HEK293 (cell line): ENCODE measurements around the gene ENGASE.

ENCODE experiments used
- CTCF ChIA-PET: fragments of 350-600 bp; formaldehyde crosslinking; extraction: SDS; loops from one replicate; lab custom pipeline; 2021; ENCODE audit warnings: antibody characterized with exemption; lab: Yijun Ruan, JAX
- POLR2A ChIA-PET: fragments of 300-600 bp; formaldehyde crosslinking; extraction: SDS; loops from one replicate; lab custom pipeline; 2020; ENCODE audit warnings: antibody characterized with exemption, inconsistent platforms; lab: Yijun Ruan, JAX
- H3K27ac ChIP-seq: fragments of 200-500 bp; sonication (Bioruptor generic); 2 replicates; pipeline ENCODE4 v1.5.1; 2014; ENCODE audit warnings: low read depth, low read length, control low read depth, inconsistent platforms; ENCODE audit errors: extremely low read depth
- H3K36me3 ChIP-seq, 2 experiments: fragments of 200-500 bp in 1 of 2; sonication (Bioruptor generic) in 1 of 2; 1 replicate in 1 of 2; 2 replicates in 1 of 2; pipeline ENCODE4 v1.5.1; 2014 to 2017; ENCODE audit warnings: inconsistent platforms in 2 of 2, low read length in 2 of 2; ENCODE audit not compliant: control insufficient read depth in 2 of 2, insufficient read depth in 1 of 2
- H3K4me1 ChIP-seq: fragments of 200-500 bp; sonication (Bioruptor generic); 2 replicates; pipeline ENCODE4 v1.5.1; 2014; ENCODE audit warnings: mild to moderate bottlenecking, low read length, inconsistent platforms; ENCODE audit not compliant: control insufficient read depth, insufficient read depth
- H3K4me3 ChIP-seq: 2 replicates; pipeline ENCODE4 v1.5.1; 2011; ENCODE audit warnings: low read depth, mild to moderate bottlenecking, control low read depth, low read length, moderate library complexity
- H3K9me3 ChIP-seq: fragments of 200-500 bp; sonication (Bioruptor generic); 2 replicates; pipeline ENCODE4 v1.5.1; 2014; ENCODE audit warnings: low read depth, low read length, inconsistent platforms; ENCODE audit not compliant: control insufficient read depth, insufficient read depth
- ATF2 ChIP-seq: fragments of 450-650 bp; formaldehyde crosslinking; IDR thresholded peaks from 2 replicates; pipeline ENCODE4 v1.5.1; 2016; ENCODE audit warnings: missing biosample characterization, missing genetic modification characterization, low read depth
- OVOL3 ChIP-seq: fragments of 450-650 bp; formaldehyde crosslinking; IDR thresholded peaks from 2 replicates; pipeline ENCODE4 v1.5.1; 2016; ENCODE audit warnings: missing biosample characterization, missing genetic modification characterization
- PATZ1 ChIP-seq: fragments of 450-650 bp; formaldehyde crosslinking; IDR thresholded peaks from 2 replicates; pipeline ENCODE4 v1.5.1; 2016; ENCODE audit warnings: missing biosample characterization, missing genetic modification characterization
- TRIM28 ChIP-seq: IDR thresholded peaks from 2 replicates; pipeline ENCODE4 v1.6.1; 2011; ENCODE audit warnings: low read length, control low read depth, borderline replicate concordance
- WT1 ChIP-seq: fragments of 450-650 bp; formaldehyde crosslinking; IDR thresholded peaks from 2 replicates; pipeline ENCODE4 v1.5.1; 2016; ENCODE audit warnings: missing biosample characterization, missing genetic modification characterization
- ZFP69B ChIP-seq: fragments of 450-650 bp; formaldehyde crosslinking; IDR thresholded peaks from 2 replicates; pipeline ENCODE4 v1.5.1; 2016; ENCODE audit warnings: missing biosample characterization, missing genetic modification characterization
- ZIC2 ChIP-seq: fragments of 450-650 bp; formaldehyde crosslinking; IDR thresholded peaks from 2 replicates; pipeline ENCODE4 v1.5.1; 2016; ENCODE audit warnings: missing biosample characterization, missing genetic modification characterization
- ZNF148 ChIP-seq: fragments of 450-650 bp; formaldehyde crosslinking; IDR thresholded peaks from 2 replicates; pipeline ENCODE4 v1.5.0; 2017; ENCODE audit warnings: missing biosample characterization, missing genetic modification characterization, borderline replicate concordance
- ZNF155 ChIP-seq: fragments of 450-650 bp; formaldehyde crosslinking; IDR thresholded peaks from 2 replicates; pipeline ENCODE4 v1.5.1; 2016; ENCODE audit warnings: missing biosample characterization, missing genetic modification characterization
- ZNF18 ChIP-seq: fragments of 450-650 bp; formaldehyde crosslinking; IDR thresholded peaks from 2 replicates; pipeline ENCODE4 v1.5.1; 2016; ENCODE audit warnings: missing biosample characterization, missing genetic modification characterization
- ZNF223 ChIP-seq: fragments of 450-650 bp; formaldehyde crosslinking; IDR thresholded peaks from 2 replicates; pipeline ENCODE4 v1.5.1; 2016; ENCODE audit warnings: missing biosample characterization, missing genetic modification characterization
- ZNF426 ChIP-seq: fragments of 450-650 bp; formaldehyde crosslinking; IDR thresholded peaks from 2 replicates; pipeline ENCODE4 v1.5.1; 2017; ENCODE audit warnings: missing biosample characterization, missing genetic modification characterization, mild to moderate bottlenecking, inconsistent platforms, moderate library complexity
- ZNF449 ChIP-seq: fragments of 450-650 bp; formaldehyde crosslinking; IDR thresholded peaks from 2 replicates; pipeline ENCODE4 v1.5.1; 2017; ENCODE audit warnings: missing biosample characterization, mild to moderate bottlenecking, missing genetic modification characterization, moderate library complexity
- ZNF473 ChIP-seq: fragments of 450-650 bp; formaldehyde crosslinking; IDR thresholded peaks from 2 replicates; pipeline ENCODE4 v1.5.1; 2017; ENCODE audit warnings: missing biosample characterization, missing genetic modification characterization
- ZNF521 ChIP-seq: fragments of 450-650 bp; formaldehyde crosslinking; IDR thresholded peaks from 2 replicates; pipeline ENCODE4 v1.5.1; 2017; ENCODE audit warnings: missing biosample characterization, mild to moderate bottlenecking, missing genetic modification characterization
- ZNF529 ChIP-seq: fragments of 450-650 bp; formaldehyde crosslinking; IDR thresholded peaks from 2 replicates; pipeline ENCODE4 v1.5.1; 2017; ENCODE audit warnings: missing genetic modification characterization, missing biosample characterization; ENCODE audit not compliant: insufficient replicate concordance
- ZNF624 ChIP-seq: fragments of 450-650 bp; formaldehyde crosslinking; IDR thresholded peaks from 2 replicates; pipeline ENCODE4 v1.5.1; 2017; ENCODE audit warnings: missing biosample characterization, missing genetic modification characterization
- ZNF626 ChIP-seq: fragments of 450-650 bp; sonication (Bioruptor Pico); formaldehyde crosslinking; IDR thresholded peaks from 2 replicates; pipeline ENCODE4 v1.5.1; 2018; ENCODE audit warnings: missing biosample characterization, missing genetic modification characterization, inconsistent platforms
- ZNF704 ChIP-seq: fragments of 450-650 bp; formaldehyde crosslinking; IDR thresholded peaks from 2 replicates; pipeline ENCODE4 v1.5.1; 2016; ENCODE audit warnings: missing biosample characterization, missing genetic modification characterization
- ZSCAN16 ChIP-seq: fragments of 450-650 bp; formaldehyde crosslinking; IDR thresholded peaks from 2 replicates; pipeline ENCODE4 v1.5.1; 2016; ENCODE audit warnings: missing biosample characterization, missing genetic modification characterization

The ENGASE gene

GRCh38 chr17:79051306-79051705, 23.3 kb upstream of the ENGASE start:
- POLR2A ChIA-PET: interaction anchor here (0.6 kb wide), 1 partner anchor 10 kb away, joined by 3 read pairs; no protein-coding TSS in a partner anchor
- H3K9me3 ChIP-seq: no peaks in the 10 kb centered on the region
- H3K4me3 ChIP-seq: no peak overlapping the region
- H3K27ac ChIP-seq: no peak overlapping the region
- CTCF ChIA-PET: interaction anchor here (0.6 to 4.4 kb wide), 4 partner anchors 10 to 342 kb away, joined by 3 to 20 read pairs (median 4); no protein-coding TSS in a partner anchor
- H3K4me1 ChIP-seq: no peaks in the 10 kb centered on the region
- no peak for TF ChIP-seq ZNF426 (tag by site-specific recombination)
- TF ChIP-seq ZNF148 (tag by site-specific recombination): no peak
- TF ChIP-seq TRIM28: no peak
- no peak for TF ChIP-seq ZSCAN16 (tag by site-specific recombination)
- TF ChIP-seq ZNF521 (tag by site-specific recombination): no peak
- no peak for TF ChIP-seq ZNF155 (tag by site-specific recombination)
- TF ChIP-seq ZNF449 (tag by site-specific recombination): no peak
- no peak for TF ChIP-seq ZNF624
- no peak for TF ChIP-seq ZIC2 (tag by site-specific recombination)
- TF ChIP-seq WT1 (tag by site-specific recombination): no peak
- TF ChIP-seq ZNF223 (tag by site-specific recombination): no peak
- no peak for TF ChIP-seq OVOL3 (tag by site-specific recombination)
- no peak for TF ChIP-seq ZNF18 (tag by site-specific recombination)
- no peak for TF ChIP-seq ZNF626
- TF ChIP-seq ZFP69B (tag by site-specific recombination): no peak
- TF ChIP-seq ZNF529 (tag by site-specific recombination): no peak
- TF ChIP-seq PATZ1 (tag by site-specific recombination): no peak
- TF ChIP-seq ATF2 (tag by site-specific recombination): no peak
- no peak for TF ChIP-seq ZNF473 (tag by site-specific recombination)
- no peak for TF ChIP-seq ZNF704 (tag by site-specific recombination)
- H3K36me3 ChIP-seq: peaks cover 0 to 3% of the 10 kb centered on the region in 2 experiments; a peak in 1 of 3 replicates
